Skin epidermis (tissue), 12 donors: ENCODE data around the gene INO80B.

Experiments used
- H3K27ac ChIP-seq, 21 experiments: fragments of 200-600 bp; sonication (generic) in 11 of 21; one replicate each; pipeline ENCODE4 v1.5.0; 2020; ENCODE audit warnings: mild to moderate bottlenecking in 3 of 21, inconsistent platforms in 2 of 21, moderate library complexity in 2 of 21
- H3K4me3 ChIP-seq, 7 experiments: fragments of 200-600 bp; sonication (generic) in 2 of 7; one replicate each; pipeline ENCODE4 v1.5.0; 2020; ENCODE audit warnings: inconsistent platforms in 2 of 7, mild to moderate bottlenecking in 2 of 7, moderate library complexity in 1 of 7

Gene INO80B

DNA sequence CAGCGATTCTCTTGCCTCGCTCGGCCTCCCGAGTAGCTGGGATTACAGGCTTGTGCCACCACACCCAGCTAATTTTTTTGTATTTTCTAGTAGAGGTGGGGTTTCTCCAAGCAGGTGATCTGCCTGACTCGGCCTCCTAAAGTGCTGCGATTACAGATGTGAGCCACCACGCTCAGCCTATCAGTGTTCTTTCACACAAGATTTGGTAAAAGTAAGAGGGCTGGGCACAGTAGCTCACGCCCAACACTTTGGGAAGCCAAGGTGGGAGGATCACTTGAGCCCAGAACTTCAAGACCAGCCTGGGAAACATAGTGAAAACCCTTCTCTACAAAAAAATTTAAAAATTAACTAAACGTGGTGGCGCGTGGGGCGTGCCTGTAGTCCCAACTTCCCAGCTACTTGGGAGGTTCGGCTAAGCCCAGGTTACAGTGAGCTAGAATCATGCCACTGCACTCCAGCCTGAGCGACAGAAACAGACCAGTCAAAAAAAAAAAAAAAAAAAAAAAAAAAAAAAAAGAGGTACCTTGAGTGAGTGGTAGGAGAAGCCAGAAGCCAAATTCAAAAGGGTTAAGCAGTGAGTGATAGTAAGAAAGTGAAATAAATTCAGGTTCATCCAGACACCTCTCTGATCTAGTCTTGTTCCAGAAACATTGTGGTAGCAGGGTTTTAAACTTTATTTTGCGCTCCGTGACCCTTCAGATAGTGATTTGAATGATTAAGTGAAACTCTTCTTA is 16.6 kb downstream of the INO80B start:
- Histone ChIP-seq H3K27ac (peak overlapping the region; percentile 47 to 96 (median 89)), H3K4me3 (peak overlapping the region; percentile 54 to 75 (median 67))

DNA sequence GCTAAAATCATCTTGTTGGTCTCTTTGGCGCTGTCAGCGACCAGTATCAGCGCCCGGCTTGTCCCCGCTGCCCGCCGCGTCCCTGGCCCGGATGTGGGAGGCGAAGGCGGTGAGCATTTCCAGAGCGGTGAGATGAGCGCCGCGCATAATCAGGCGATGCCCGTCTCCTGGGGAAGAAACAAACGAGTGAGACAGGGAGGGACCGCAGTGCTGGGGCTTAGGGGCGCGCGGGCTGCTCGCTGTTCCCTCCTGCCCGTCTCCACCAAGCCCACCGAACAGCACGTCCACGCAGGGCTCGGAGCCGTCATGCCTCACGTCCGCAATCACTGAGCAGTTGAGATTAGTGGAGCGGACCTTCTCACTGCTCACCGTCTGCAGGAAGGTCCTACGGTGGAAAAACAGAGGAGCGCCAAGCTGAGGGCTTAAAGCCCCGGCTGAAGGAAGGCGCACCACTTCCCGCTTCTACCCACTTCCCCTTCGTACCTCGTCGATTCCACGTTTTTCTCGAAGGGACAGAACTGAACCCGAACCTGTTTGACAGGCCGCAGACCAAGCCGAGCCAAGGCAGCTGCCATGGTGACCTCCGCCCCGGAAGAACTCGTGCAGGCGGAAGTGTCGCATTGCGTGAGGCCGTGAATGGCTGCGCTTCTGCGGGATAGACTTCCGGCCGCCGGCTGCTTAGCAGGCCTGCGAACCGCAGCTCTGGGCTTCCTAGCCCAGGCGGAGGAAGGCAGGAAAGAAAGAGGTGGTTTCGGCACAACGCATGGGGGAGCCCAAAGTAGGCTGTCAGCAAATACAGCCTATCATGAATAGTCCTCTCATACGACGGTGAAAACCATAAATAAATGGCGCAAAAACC is 17.4 kb downstream of the INO80B start, which contains the start of gene MRPL53:
Gene MRPL53, minus strand, starts transcription at position 595 of the 859 bp plus-strand sequence. Its CDS starts 20 bp downstream, at position 575.
- peak within 1 kb of the TSS; percentile 52 to 96 (median 89) for H3K27ac ChIP-seq
- peak within 1 kb of the TSS; percentile 54 to 75 (median 67) for H3K4me3 ChIP-seq

DNA sequence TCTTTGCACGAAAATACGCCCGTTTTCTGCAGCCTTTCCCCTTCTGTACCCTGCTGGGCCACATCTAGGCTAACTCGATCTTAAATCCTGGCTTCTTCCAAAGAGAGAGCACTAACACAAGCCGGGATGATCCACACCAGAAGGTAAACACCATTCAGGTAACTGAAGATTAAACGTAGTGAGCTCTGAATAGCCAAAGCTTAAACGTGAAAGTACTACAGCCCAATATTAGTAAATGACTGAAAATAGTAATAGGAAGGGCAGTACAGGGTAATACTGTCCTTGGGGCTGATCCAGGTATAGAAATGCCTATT is 18.0 kb downstream of the INO80B start:
- H3K27ac ChIP-seq = peak overlapping the region; percentile 52 to 96 (median 89)
- H3K4me3 ChIP-seq = peak overlapping the region; percentile 54 to 75 (median 67)

DNA sequence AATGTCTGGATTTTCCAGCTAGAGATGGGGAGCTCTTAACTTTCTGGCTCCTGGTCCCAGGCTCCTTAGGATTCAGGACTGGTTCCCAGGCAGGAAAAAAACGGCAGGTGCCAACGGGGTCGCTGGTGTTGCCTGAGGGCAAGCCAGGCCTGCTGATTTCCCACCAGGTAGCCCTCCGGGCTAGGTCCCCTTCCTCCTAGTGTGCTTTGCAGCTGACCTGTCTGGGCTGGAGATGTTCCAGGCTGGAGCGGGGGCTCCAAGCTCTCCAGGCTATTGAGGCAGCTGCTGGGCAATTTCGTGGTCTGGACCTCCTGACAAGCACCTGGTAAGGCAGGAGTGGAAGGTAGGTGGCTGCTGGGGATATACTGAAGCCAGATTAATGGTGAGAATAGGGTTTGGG is 19.6 kb downstream of the INO80B start:
- no peak overlapping the region for H3K4me3 ChIP-seq
- H3K27ac ChIP-seq = no peak overlapping the region

DNA sequence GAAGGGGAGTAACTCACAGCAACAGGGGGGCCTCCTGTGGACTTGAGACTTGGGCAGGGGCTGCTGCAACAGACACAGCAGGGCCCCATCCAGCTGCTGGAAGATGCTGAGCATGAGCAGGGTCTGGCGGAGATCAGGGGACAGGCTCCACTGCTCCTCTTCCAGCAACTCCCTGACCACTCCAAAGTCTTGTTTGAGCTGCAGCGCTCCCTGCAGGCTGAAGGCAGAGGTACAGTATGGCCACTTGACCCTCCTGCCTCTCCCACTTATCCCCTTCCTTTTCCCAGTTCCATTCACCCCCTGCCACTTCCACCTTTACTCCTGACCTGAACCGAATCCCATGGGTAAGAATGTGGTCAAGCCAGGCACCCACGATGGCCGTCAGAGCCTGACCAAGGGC is 20.0 kb downstream of the INO80B start:
- no peak overlapping the region for H3K27ac ChIP-seq
- no peak overlapping the region for H3K4me3 ChIP-seq

DNA sequence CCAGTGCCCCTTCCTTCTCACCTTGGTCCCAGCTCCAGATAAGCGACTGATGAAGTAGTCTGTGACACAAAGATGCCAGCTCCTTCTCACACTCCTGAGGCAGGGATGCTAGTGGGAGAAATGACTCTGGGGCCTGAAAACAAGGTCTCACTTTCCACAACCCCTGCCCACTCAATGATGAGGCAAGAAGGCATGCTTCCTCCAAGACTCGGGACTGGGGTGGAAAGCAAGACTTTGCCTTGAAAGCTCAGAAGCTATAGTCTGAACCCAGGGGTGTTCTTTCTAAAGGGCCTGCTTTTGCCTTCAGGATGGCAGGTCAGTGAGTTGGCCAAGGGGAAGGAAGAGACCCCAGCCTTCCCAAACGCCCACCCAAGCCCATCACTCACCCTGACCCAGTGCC is 26.5 kb downstream of the INO80B start:
- Histone ChIP-seq H3K4me3 (peak overlapping the region; percentile 72 to 96 (median 85)), H3K27ac (peak overlapping the region in 12 of 21 experiments; percentile 76 to 96 (median 88))

DNA sequence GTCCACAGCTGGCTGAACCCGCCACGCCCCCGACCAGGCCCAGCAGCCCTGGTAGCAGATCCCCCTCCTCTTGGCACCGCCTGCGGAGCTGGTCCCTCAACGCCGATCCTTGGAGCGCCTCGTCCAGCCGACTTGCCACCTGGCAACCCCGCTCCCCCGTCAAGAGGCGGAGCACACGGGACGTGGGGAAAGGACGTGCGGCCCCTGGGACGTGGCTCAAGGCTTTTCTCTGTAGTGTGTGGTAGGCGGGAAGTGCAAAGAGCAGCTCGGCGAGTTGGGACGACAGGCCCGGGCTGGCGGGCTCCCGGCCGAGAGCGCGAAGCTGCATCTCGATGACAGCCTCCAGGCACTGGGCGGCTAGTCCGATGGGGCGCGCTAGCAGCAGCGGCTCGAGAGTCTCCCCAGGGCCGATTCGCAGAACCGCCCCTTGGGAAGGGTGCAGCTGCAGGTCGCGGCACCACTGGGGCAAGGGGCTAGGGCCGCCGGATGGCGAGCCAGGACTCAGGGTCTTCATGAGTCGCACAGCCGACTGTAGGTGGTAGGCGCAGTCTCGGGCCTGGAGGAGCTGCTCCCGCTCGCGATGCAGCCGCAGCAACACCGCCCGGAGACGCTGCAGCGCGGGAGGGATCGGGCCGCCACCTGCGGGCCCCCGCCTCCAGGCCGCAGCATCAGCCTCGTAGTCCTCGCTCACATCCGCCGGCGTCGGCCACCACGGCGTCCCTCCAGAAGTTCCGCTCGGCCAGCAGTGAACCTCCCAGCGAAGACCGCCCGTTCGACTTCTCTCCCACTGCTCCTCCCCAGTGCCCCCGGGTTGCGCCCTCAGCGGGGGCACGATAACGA is 27.3 kb downstream of the INO80B start:
- peak overlapping the region; percentile 72 to 96 (median 87) for H3K27ac ChIP-seq
- H3K4me3 ChIP-seq = peak overlapping the region; percentile 72 to 96 (median 85)

DNA sequence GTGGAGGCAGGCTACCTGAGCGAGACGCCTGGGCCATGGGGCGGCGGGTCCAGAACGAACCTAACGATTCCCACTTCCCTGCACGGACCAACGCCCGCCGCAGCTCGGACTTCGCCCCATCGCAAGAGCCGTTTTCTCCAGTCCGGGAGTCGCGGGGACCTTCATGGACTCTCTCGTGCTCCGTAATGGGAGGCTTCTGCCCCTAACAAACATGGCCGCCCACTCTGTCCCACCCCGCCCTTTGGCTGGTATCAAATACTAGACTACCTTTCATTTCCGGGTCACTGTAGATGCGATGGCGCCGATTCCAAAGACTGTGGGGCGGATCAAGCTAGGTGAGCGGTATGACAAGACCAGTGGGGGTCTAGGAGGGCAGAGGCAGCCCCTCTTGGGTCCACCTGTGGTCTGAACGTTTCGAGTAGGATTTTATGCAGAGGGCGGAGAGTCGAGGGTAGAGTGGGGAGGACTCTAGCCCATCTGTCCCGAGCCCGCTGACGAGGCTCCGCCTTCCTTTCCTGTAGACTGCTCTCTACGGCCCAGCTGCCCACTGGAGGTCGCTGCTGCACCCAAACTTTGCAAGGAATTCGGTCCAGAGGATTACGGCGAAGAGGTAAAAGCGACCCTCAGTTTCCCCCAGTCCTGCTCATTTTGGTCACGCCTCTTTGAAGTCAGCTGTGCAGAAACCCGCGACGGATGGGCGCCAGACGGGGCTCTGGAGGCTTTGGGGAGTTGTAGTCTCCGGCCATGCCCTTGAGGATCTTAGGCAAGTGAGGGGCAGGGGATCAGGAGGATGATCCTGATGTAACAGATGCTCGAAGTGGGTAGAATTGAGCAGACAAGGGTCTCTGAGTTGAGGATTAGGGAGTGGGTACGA is 28.2 kb downstream of the INO80B start, which contains the start of the genes CCDC142 and TTC31:
Gene CCDC142, minus strand, starts transcription at position 198 of the 874 bp plus-strand sequence. Its CDS starts 161 bp downstream, at position 37.
Gene TTC31, plus strand, starts transcription at position 281 of the 874 bp plus-strand sequence. Its CDS starts 15 bp downstream, at position 296.
- peak within 1 kb of the TSS; percentile 72 to 96 (median 87) for H3K27ac ChIP-seq

DNA sequence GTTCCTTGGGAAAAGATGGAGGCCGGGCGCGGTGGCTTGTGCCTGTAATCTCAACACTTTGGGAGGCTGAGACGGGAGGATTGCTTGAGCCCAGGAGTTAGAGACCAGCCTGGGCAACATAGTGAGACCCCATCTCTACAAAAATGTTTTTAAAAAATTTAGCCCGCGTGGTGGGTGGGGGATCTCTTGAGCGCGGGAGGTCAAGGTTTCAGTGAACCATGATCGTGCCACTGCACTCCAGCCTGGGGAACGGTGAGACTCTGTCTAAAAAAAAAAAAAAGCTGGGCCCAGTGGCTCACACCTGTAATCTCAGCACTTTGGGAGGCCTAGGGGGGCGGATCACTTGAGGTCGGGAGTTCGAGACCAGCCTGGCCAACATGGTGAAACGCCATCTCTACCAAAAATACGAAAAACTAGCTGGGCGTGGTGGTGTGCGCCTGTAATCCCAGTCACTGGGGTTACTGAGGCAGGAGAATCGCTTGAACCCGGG is 28.8 kb downstream of the INO80B start:
- Histone ChIP-seq H3K4me3 (peak overlapping the region; percentile 72 to 96 (median 85)), H3K27ac (peak overlapping the region in 13 of 21 experiments; percentile 12 to 96 (median 89))

More for the DNA sequence above, 28.2 kb downstream of the INO80B start, which contains the start of the genes CCDC142 and TTC31:
- peak within 1 kb of the TSS; percentile 72 to 96 (median 85) for H3K4me3 ChIP-seq

DNA sequence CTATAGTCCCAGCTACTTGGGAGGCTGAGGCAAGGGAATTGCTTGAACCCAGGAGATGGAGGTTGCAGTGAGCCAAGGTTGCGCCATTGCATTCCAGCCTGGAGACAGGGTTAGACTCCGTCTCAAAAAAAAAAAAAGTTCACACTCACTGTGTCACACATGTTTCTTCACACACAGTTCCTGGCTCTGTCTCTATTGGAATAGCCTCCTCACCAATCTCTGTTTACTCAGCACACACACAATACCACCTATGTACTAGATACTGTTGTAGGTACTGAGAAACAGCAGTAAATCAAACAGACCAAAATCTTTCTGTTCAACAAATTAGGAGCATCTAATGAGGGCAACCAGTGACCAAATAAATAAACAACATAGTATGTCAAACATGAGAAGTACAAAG is 31.3 kb downstream of the INO80B start:
- Histone ChIP-seq H3K27ac (no peak overlapping the region), H3K4me3 (no peak overlapping the region)

DNA sequence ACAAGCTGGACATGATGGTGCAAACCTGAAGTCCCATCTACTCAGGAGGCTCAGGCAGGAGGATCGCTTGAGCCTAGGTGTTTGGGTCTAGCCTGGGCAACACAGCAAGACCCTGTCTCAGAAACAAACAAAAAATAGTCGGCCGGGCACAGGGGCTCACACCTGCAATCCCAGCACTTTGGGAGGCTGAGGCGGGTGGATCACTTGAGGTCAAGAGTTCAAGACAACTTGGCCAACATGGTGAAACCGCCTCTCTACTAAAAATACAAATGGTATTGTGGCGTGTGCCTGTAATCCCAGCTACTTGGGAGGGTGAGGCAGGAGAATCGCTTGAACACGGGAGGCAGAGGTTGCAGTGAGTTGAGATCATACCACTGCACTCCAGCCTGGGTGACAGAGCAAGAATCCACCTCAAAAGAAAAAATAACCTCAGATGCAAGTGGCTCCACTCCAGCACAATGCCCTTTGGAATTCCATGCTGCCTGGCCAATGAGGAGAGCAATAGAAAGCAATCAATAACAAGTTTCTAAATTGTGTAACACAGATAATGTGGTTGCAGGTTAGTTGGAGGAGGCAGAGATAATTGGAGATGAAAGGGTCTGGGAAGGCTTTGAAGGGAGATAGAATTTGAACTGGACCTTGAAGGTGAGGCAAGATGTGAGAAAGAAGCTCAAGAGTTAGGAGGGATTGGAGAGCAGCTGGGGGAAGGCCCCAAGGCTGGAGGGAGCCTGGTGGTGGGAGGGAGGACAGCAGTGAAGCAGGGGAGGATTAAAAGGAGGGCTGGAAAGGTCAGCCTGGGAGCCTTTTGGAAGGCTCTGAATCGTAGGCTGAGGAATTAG is 34.0 kb downstream of the INO80B start:
- Histone ChIP-seq H3K27ac (no peak overlapping the region), H3K4me3 (no peak overlapping the region)

DNA sequence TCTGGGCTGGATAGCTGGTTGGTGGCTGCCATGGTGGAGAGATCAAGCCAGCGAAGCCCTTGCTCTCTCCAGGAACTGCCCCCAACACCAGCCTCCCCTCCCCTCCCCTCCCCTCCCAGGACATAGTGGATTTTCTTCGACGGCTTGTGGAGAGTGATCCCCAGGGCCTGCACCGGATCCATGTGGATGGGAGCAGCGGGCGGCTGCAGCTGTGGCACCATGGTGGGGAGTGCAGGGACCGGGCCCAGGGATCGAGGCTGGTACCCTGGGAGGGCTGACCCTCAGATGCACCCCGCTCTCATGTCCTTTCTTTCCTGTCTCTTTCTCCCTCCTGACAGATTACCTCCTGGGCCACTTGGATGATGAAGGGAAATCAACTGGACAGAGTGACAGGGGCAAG is 35.0 kb downstream of the INO80B start:
- Histone ChIP-seq H3K27ac (no peak overlapping the region), H3K4me3 (no peak overlapping the region)

DNA sequence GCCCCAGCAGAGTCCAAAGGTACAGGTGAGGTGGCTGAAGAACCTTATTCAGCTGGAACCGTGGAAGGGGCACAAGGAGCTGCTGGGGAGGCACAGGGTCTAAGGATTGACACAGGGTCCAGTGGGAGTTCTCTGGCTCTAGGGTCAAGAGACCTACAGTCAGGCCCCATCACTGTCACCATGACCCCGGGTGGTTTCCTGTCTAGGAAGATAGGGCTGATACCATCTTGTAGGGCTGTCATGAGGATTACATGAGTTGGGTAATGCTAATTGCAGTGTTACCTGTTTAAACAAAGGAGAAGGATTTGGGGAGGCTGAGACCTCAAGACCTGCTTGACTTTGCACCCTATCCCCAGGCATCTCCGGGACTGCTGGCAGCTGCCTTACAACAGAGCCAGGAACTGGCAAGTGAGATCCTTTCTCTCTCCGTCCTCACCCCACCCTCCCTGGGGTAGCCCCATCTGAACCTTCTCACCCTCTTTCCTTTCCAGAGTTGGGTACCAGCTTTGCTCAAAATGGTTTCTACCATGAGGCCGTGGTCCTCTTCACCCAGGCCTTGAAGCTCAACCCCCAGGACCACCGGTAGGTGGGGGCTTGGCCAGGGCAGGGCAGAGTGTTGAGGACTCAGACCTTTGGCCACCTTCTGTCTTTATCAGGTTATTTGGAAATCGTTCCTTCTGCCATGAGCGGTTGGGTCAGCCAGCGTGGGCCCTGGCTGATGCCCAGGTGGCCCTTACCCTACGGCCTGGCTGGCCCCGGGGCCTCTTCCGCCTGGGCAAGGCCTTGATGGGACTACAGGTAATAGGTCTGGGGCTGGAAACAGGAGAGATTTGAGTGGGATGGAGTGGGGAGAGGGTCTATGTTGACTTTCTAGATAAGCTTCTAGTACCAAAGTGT is 37.0 kb downstream of the INO80B start:
- Histone ChIP-seq H3K4me3 (no peak overlapping the region), H3K27ac (no peak overlapping the region)

DNA sequence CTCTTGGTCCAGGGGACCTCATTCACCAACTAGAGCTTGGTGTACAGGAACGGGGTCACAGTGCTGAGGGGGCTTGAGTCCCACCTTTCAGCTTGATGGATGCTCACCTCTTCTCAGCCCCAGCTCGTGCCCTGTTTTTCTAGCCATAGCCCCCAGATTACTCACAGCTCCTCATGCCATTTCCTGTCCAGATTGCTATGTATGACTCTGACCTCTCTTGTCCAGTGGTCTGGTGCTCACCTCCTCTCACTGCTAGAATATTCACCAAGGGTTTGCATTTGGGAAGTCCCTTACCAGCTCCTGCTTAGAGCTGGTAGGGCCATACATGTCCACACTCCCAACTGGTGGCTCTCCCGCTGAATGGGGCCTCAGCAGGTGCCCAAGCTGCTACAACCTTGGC is 38.7 kb downstream of the INO80B start:
- Histone ChIP-seq H3K27ac (no peak overlapping the region), H3K4me3 (no peak overlapping the region)

DNA sequence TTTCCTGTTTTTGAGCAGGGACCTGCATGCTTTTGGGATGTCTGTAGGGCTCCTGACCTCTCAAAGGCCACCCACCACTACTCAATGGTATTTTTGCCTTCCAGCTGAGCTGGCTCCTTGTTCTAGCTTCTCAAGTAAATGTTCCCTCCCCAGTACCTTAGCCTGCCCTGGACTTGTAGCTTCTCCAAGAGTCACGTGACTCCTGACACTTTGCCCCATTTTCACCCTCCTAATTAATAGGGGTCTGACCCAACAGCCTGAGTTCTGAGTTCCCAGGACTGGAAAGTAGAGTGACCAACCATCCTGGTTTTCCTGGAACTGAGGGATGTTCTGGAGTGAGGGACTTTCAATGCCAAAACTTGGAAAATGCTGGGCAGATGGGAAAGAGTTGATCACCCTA is 40.6 kb downstream of the INO80B start:
- Histone ChIP-seq H3K27ac (no peak overlapping the region), H3K4me3 (no peak overlapping the region)

DNA sequence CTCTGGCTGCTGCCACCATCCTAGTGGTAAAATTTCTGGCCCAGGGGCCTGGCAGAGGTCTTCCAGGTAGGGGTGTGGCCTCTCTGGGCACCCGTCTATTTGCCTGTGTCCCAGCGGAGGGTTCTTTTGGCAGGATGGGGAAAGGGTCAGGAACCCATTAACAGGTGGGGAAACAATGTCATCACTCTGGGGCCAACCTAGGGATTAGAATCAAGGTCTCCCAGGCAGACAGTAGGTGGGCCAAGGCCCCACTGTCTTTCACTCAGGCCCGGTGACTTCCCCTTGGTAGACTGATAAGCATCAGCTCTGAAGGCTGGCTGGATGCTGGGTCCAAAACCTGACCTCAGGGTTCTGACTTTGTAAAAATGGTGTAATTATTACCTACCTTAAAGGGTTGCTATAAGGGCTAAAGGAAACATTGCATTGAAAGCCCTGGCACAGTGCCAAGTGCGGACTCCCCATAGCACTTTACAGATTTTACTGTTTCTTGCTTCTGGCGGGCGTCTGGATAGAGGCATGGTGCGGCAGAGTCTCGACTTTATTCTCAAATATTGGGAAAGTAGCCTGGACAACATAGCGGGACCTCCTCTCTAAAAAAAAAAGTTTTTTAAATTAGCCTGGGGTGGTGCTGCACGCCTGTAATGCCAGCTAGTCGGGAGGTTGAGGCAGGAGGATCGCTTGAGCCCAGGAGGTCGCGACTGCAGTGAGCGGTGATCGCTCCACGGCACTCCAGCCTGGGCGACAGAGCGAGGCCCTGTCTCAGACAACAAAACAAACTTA is 42.3 kb downstream of the INO80B start:
- Histone ChIP-seq H3K4me3 (peak overlapping the region in 4 of 7 experiments; percentile 26 to 43 (median 28)), H3K27ac (peak overlapping the region in 1 of 21 experiments; percentile 56)
